ENCODE measurements around the gene PRSS22.

The PRSS22 gene

GRCh38 chr16:2806286-2806685 is 51.7 kb downstream of the PRSS22 start:
- TF ChIP-seq POLR2AphosphoS5 (IDR thresholded peaks at IDR 0.05; ENCODE audit: low read depth, low read length) (no peak), REST (IDR thresholded peaks at IDR 0.05; ENCODE audit: insufficient read depth in 1 of 2, low read depth in 2 of 2, low read length in 2 of 2) (no peak), SIN3A (IDR thresholded peaks at IDR 0.05; ENCODE audit: borderline replicate concordance, insufficient read depth, low read length) (no peak), TAF1 (IDR thresholded peaks at IDR 0.05; ENCODE audit: borderline replicate concordance, insufficient read depth, low read length) (no peak), FOXP2 (optimal IDR thresholded peaks at IDR 0.05; ENCODE audit: borderline replicate concordance, extremely low read depth, extremely low read length, insufficient read depth) (no peak)

- TF ChIP-seq SIN3A (IDR thresholded peaks at IDR 0.05; ENCODE audit: borderline replicate concordance, insufficient read depth, low read length), result no peak
- no peak for TF ChIP-seq TAF1 (IDR thresholded peaks at IDR 0.05; ENCODE audit: borderline replicate concordance, insufficient read depth, low read length)
- TF ChIP-seq FOXP2 (optimal IDR thresholded peaks at IDR 0.05; ENCODE audit: borderline replicate concordance, extremely low read depth, extremely low read length, insufficient read depth), result no peak
- no peak for TF ChIP-seq POLR2AphosphoS5 (IDR thresholded peaks at IDR 0.05; ENCODE audit: low read depth, low read length)
- no peak for TF ChIP-seq REST (IDR thresholded peaks at IDR 0.05; ENCODE audit: insufficient read depth in 1 of 2, low read depth in 2 of 2, low read length in 2 of 2)
Observed at GRCh38 chr16:2804728-2805127, 53.2 kb downstream of the PRSS22 start.

GRCh38 chr16:2803545-2804195 is 54.3 kb downstream of the PRSS22 start:
- TF ChIP-seq SIN3A (IDR thresholded peaks at IDR 0.05; ENCODE audit: borderline replicate concordance, insufficient read depth, low read length) (no peak), POLR2AphosphoS5 (IDR thresholded peaks at IDR 0.05; ENCODE audit: low read depth, low read length) (no peak), FOXP2 (optimal IDR thresholded peaks at IDR 0.05; ENCODE audit: borderline replicate concordance, extremely low read depth, extremely low read length, insufficient read depth) (no peak), TAF1 (IDR thresholded peaks at IDR 0.05; ENCODE audit: borderline replicate concordance, insufficient read depth, low read length) (no peak), REST (IDR thresholded peaks at IDR 0.05; ENCODE audit: insufficient read depth in 1 of 2, low read depth in 2 of 2, low read length in 2 of 2) (no peak)
